Measurements from ENCODE around the gene ARHGAP28.

Gene ARHGAP28

GRCh38 chr18:6708890-6709289, 20.6 kb upstream of the ARHGAP28 start:
- no peak overlapping the region for H3K4me3 ChIP-seq (replicated peaks; ENCODE audit: low read depth, low read length)
- no peak for DNase-seq (ENCODE audit: extremely low read depth, low read depth)
- TF ChIP-seq CTCF (IDR thresholded peaks at IDR 0.05; ENCODE audit: low read depth, low read length, missing control alignments): no peak

- TF ChIP-seq CTCF (IDR thresholded peaks at IDR 0.05; ENCODE audit: low read depth, low read length, missing control alignments): no peak
- H3K4me3 ChIP-seq (replicated peaks; ENCODE audit: low read depth, low read length): no peak overlapping the region
- no peak for DNase-seq (ENCODE audit: extremely low read depth, low read depth)
Observed at GRCh38 chr18:6711467-6711866, 18.0 kb upstream of the ARHGAP28 start.

DNA sequence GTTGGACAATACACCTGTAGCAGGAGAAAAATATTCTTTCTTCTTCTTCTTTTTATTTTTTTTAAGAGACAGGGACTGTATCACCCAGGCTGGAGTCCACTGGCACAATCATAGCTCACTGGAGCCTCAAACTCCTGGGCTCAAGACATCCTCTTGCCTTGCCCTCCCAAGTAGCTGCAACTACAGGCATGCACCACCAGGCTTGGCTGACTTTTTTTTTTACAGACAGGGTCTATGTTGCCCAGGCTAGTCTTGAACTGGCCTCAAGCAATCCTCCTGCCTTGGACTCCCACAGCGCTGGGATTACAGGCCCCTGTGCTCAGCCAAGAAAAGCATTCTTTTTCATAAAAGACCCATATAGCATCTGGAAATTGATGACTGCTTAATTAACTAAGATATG, 17.1 kb upstream of the ARHGAP28 start:
- DNase-seq (ENCODE audit: extremely low read depth, low read depth): no peak
- no peak overlapping the region for H3K4me3 ChIP-seq (replicated peaks; ENCODE audit: low read depth, low read length)
- peak; percentile 8 for TF ChIP-seq CTCF (IDR thresholded peaks at IDR 0.05; ENCODE audit: low read depth, low read length, missing control alignments)

DNA sequence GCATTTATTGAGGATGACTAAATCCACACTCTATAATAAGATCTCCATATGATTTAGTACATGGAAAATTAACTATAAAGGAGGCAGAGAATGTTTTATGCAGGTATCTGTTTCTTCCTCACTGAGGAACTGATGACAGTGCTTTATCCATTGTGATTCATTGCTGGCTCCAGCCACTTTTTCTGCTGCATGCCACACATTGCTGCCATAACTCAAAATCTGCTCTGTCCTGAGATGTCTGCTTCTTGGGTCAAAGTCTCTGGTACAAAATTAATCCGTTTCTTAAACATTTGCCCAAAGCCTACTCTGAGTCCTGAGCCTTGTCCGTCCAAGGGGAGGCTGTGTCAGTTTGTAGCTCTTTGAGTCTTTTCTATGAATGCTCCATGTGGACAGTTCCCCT, 15.5 kb upstream of the ARHGAP28 start:
- H3K4me3 ChIP-seq (replicated peaks; ENCODE audit: low read depth, low read length): no peak overlapping the region
- DNase-seq (ENCODE audit: extremely low read depth, low read depth): no peak
- no peak for TF ChIP-seq CTCF (IDR thresholded peaks at IDR 0.05; ENCODE audit: low read depth, low read length, missing control alignments)

- TF ChIP-seq CTCF (IDR thresholded peaks at IDR 0.05; ENCODE audit: low read depth, low read length, missing control alignments): no peak
- no peak for DNase-seq (ENCODE audit: extremely low read depth, low read depth)
Observed at GRCh38 chr18:6718267-6718666, 11.2 kb upstream of the ARHGAP28 start.

GRCh38 chr18:6719098-6719846, 10.2 kb upstream of the ARHGAP28 start:
- no peak overlapping the region for H3K4me3 ChIP-seq (replicated peaks; ENCODE audit: low read depth, low read length)
- TF ChIP-seq CTCF (IDR thresholded peaks at IDR 0.05; ENCODE audit: low read depth, low read length, missing control alignments): no peak
- DNase-seq (ENCODE audit: extremely low read depth, low read depth): no peak

More at GRCh38 chr18:6718267-6718666, 11.2 kb upstream of the ARHGAP28 start:
- H3K4me3 ChIP-seq (replicated peaks; ENCODE audit: low read depth, low read length): no peak overlapping the region
